Measurements from ENCODE around the gene CD209. TPM values are rescaled to one million over a fixed set of nuclear protein-coding genes. Genes with fewer than 3 reads are reported as not detected.

The CD209 gene
- total and polyA plus RNA-seq, 2 experiments from 2014 or later = not detected

DNA sequence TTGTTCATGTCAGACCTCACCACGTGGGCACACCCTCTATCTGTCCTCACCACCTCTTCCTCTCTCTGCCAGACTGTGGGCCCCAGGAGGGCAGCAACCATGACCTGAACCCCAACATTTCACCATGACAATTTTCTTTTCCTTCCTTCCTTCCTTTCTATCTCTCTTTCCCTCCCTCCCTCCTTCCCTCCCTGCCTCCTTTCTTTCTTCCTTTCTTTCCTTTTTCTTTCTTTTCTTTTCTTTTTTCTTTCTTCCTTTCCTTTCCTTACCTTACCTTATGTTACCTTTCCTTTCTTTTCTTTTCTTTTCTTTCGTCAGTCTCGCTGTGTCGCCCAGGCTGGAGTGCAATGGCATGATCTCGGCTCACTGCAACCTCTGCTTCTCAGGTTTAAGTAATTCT is 36.7 kb downstream of the CD209 start:
- Histone ChIP-seq H3F3A (ENCODE audit: insufficient read depth) (no peaks in the 10 kb centered on the region), H2AFZ (no peak overlapping the region), H3K9me3 (ENCODE audit: low read depth) (no peaks in the 10 kb centered on the region), H3K4me3 (no peak overlapping the region), H3K36me3 (ENCODE audit: low read depth) (no peaks in the 10 kb centered on the region), H3K9me2 (ENCODE audit: insufficient read depth) (no peaks in the 10 kb centered on the region), H3K4me1 (ENCODE audit: insufficient read depth) (no peaks in the 10 kb centered on the region), H3K9ac (no peak overlapping the region), H3K4me2 (ENCODE audit: unreplicated experiment) (no peak overlapping the region), H3K79me2 (ENCODE audit: insufficient read depth) (no peaks in the 10 kb centered on the region), H3K27me3 (replicated peaks; ENCODE audit: insufficient read depth) (no peaks in the 10 kb centered on the region; the same call in 1 of the 2 replicates), H4K20me1 (ENCODE audit: insufficient read depth) (no peaks in the 10 kb centered on the region), H3K27ac (no peak overlapping the region)
- TF ChIP-seq EZH2phosphoT487 (IDR thresholded peaks at IDR 0.05; ENCODE audit: insufficient read depth, low read depth) (no peak), EZH2 (IDR thresholded peaks at IDR 0.05; ENCODE audit: insufficient read depth, poor library complexity, severe bottlenecking) (no peak)
- 65% methylated on average over 5 of the region's 5 CpGs for WGBS, 2 experiments (ENCODE audit: low coverage in 1 of 2, low lambda C conversion rate in 2 of 2, missing lambda C conversion rate in 2 of 2)
- DNase-seq = no peak
- in situ Hi-C loops (cut with MboI) = no loop called here

DNA sequence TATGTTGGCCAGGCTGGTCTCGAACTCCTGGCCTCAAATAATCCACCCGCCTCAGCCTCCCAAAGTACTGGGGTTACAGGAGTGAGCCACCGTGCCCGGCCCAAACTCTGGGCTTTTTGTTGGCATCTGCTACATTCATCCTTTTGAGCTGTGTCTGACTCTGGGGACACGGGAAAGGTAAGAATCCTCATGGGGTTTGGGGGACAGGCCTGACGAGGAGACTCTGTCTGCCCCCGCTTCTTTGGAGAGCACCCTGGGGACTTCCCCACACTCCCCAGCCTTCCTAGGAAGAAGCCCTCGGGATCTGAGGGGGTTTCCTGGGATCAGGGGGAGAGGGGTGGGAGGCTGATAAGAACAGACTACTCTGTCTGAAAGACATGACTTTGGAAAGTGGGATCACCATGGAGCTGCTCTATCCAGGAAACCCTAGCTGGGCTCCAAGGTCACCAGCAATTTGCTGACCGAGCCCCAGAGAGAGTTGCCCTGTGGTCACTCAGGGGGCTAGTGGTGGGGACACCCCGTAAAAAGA is 37.3 kb downstream of the CD209 start:
- in situ Hi-C loops (cut with MboI) = no loop called here
- no peaks in the 10 kb centered on the region for H3K4me1 ChIP-seq (ENCODE audit: insufficient read depth)
- H4K20me1 ChIP-seq (ENCODE audit: insufficient read depth) = no peaks in the 10 kb centered on the region
- no peak for DNase-seq
- TF ChIP-seq EZH2phosphoT487 (IDR thresholded peaks at IDR 0.05; ENCODE audit: insufficient read depth, low read depth) (no peak), EZH2 (IDR thresholded peaks at IDR 0.05; ENCODE audit: insufficient read depth, poor library complexity, severe bottlenecking) (no peak)
- no peak overlapping the region for H3K4me2 ChIP-seq (ENCODE audit: unreplicated experiment)
- H2AFZ ChIP-seq = no peak overlapping the region
- H3K27me3 ChIP-seq (replicated peaks; ENCODE audit: insufficient read depth) = no peaks in the 10 kb centered on the region; the same call in 1 of the 2 replicates
- H3K4me3 ChIP-seq = no peak overlapping the region
- H3F3A ChIP-seq (ENCODE audit: insufficient read depth) = no peaks in the 10 kb centered on the region
- no peaks in the 10 kb centered on the region for H3K9me3 ChIP-seq (ENCODE audit: low read depth)
- no peak overlapping the region for H3K27ac ChIP-seq
- no peaks in the 10 kb centered on the region for H3K36me3 ChIP-seq (ENCODE audit: low read depth)
- no peaks in the 10 kb centered on the region for H3K9me2 ChIP-seq (ENCODE audit: insufficient read depth)
- 38 to 54% methylated on average over 7 to 10 of the region's 10 CpGs for WGBS, 2 experiments (ENCODE audit: low coverage in 1 of 2, low lambda C conversion rate in 2 of 2, missing lambda C conversion rate in 2 of 2)
- no peak overlapping the region for H3K9ac ChIP-seq
- no peaks in the 10 kb centered on the region for H3K79me2 ChIP-seq (ENCODE audit: insufficient read depth)

DNA sequence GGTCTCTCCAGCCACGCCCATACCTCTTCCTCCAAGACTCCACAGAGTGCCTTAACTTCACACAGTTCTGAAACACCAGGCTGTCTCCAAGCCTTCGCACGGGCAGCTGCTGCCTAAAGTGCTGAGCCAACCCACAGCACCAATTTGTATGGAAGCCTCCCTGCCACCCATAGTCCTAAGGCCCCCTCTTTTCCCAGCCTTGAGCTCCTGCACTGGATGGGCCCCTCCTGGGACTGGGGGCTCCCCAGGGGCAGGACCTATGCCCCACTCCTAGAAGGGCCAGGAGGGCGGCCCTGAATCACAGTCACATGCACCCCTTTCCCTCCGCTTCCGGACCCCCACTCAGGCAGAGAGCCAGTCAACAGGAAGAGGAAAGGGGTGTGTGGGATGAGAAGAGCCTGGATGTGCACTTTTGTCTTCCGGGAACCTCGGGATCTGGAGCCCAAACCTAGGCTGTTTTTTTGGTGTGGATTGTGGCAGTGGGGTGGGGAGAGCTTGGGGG is 40.3 kb downstream of the CD209 start:
- no peaks in the 10 kb centered on the region for H3F3A ChIP-seq (ENCODE audit: insufficient read depth)
- H3K79me2 ChIP-seq (ENCODE audit: insufficient read depth) = no peaks in the 10 kb centered on the region
- no peak overlapping the region for H3K4me3 ChIP-seq
- H3K27ac ChIP-seq = no peak overlapping the region
- no peak for DNase-seq
- H3K4me2 ChIP-seq (ENCODE audit: unreplicated experiment) = no peak overlapping the region
- TF ChIP-seq EZH2phosphoT487 (IDR thresholded peaks at IDR 0.05; ENCODE audit: insufficient read depth, low read depth) (no peak), EZH2 (IDR thresholded peaks at IDR 0.05; ENCODE audit: insufficient read depth, poor library complexity, severe bottlenecking) (no peak)
- H2AFZ ChIP-seq = no peak overlapping the region
- no peaks in the 10 kb centered on the region for H3K9me2 ChIP-seq (ENCODE audit: insufficient read depth)
- no peaks in the 10 kb centered on the region for H3K36me3 ChIP-seq (ENCODE audit: low read depth)
- no peaks in the 10 kb centered on the region for H4K20me1 ChIP-seq (ENCODE audit: insufficient read depth)
- no peaks in the 10 kb centered on the region for H3K27me3 ChIP-seq (replicated peaks; ENCODE audit: insufficient read depth)
- no peaks in the 10 kb centered on the region for H3K9me3 ChIP-seq (ENCODE audit: low read depth)
- in situ Hi-C loops (cut with MboI) = no loop called here
- H3K9ac ChIP-seq = no peak overlapping the region
- 42 to 45% methylated on average over 8 of the region's 8 CpGs for WGBS, 2 experiments (ENCODE audit: low coverage in 1 of 2, low lambda C conversion rate in 2 of 2, missing lambda C conversion rate in 2 of 2)
- no peaks in the 10 kb centered on the region for H3K4me1 ChIP-seq (ENCODE audit: insufficient read depth)

DNA sequence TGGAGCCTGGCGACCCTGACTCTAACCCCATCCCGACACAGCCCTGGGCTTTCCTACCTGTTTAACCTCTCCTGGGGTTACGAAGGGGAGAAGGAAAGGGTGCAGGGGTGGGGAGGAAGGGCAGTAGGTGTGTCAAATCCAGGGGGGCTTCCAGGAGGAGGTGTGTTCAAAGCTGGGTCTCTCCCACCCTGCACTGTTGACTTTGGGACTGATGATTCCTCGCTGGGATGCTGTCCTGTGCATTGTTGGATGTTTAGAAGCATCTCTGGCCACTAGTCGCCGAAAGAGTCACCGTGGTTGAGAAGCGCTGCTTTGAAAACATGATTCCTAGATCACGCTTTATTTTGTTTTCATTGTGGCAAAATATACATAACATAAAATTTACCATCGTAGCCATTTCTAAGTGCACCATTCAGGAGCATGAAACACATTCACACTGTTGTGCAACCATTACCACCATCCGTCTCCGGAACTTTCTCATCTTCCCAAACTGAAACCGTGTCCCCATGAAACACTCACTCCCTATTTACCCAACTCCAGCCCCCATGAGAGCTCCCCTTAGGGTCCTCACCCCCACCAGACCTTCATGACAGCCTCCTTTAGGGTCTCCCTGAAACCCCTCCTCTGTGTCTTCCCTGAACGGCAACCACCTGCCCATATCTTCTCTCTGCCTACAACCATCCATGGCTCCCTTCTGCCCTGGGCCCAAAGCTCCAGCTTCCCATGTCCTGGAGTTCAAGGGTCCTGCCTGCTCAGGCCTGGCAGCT is 41.0 kb downstream of the CD209 start:
- Histone ChIP-seq H3K27me3 (replicated peaks; ENCODE audit: insufficient read depth) (no peaks in the 10 kb centered on the region), H3K4me2 (ENCODE audit: unreplicated experiment) (no peak overlapping the region), H2AFZ (no peak overlapping the region), H3K9me2 (ENCODE audit: insufficient read depth) (no peaks in the 10 kb centered on the region), H4K20me1 (ENCODE audit: insufficient read depth) (no peaks in the 10 kb centered on the region), H3K4me1 (ENCODE audit: insufficient read depth) (no peaks in the 10 kb centered on the region), H3K9me3 (ENCODE audit: low read depth) (no peaks in the 10 kb centered on the region), H3K27ac (no peak overlapping the region), H3K4me3 (no peak overlapping the region), H3K79me2 (ENCODE audit: insufficient read depth) (no peaks in the 10 kb centered on the region), H3K9ac (no peak overlapping the region), H3K36me3 (ENCODE audit: low read depth) (no peaks in the 10 kb centered on the region), H3F3A (ENCODE audit: insufficient read depth) (no peaks in the 10 kb centered on the region)
- no peak for DNase-seq
- no peak for TF ChIP-seq EZH2 (IDR thresholded peaks at IDR 0.05; ENCODE audit: insufficient read depth, poor library complexity, severe bottlenecking)
- TF ChIP-seq EZH2phosphoT487 (IDR thresholded peaks at IDR 0.05; ENCODE audit: insufficient read depth, low read depth) = no peak
- 66 to 68% methylated on average over 14 of the region's 14 CpGs for WGBS, 2 experiments (ENCODE audit: low coverage in 1 of 2, low lambda C conversion rate in 2 of 2, missing lambda C conversion rate in 2 of 2)
- in situ Hi-C loops (cut with MboI) = no loop called here

All from GM23248 (cell line).